Parathyroid adenoma (tissue), 2 donors: Measurements from ENCODE around the gene ACLY.
"Not testable (repeated sequence)": the region's sequence is repeated elsewhere in the genome, so short reads cannot be mapped to it uniquely, and the experiment has no call there.

Experiments used
- H2AFZ ChIP-seq: fragments of 300-600 bp; sonication (generic); one replicate; pipeline ENCODE4 v1.7.0; 2017; ENCODE audit warnings: antibody characterized with exemption, mild to moderate bottlenecking
- H3K27ac ChIP-seq: fragments of 300-600 bp; sonication (generic); one replicate; pipeline ENCODE4 v1.7.0; 2017
- H3K27me3 ChIP-seq: fragments of 300-600 bp; sonication (generic); one replicate; pipeline ENCODE4 v1.7.0; 2017; ENCODE audit warnings: low read length; ENCODE audit not compliant: control insufficient read depth, insufficient read depth
- H3K36me3 ChIP-seq: fragments of 300-600 bp; sonication (generic); one replicate; pipeline ENCODE4 v1.7.0; 2017; ENCODE audit warnings: low read length; ENCODE audit not compliant: control insufficient read depth, insufficient read depth
- H3K4me1 ChIP-seq: fragments of 300-600 bp; sonication (generic); one replicate; pipeline ENCODE4 v1.7.0; 2017; ENCODE audit warnings: control low read depth
- H3K4me2 ChIP-seq: fragments of 300-600 bp; sonication (generic); one replicate; pipeline ENCODE4 v1.7.0; 2017; ENCODE audit warnings: low read length
- H3K4me3 ChIP-seq: fragments of 300-600 bp; sonication (generic); one replicate; pipeline ENCODE4 v1.7.0; 2017; ENCODE audit warnings: low read depth, low read length
- H3K79me2 ChIP-seq: fragments of 300-600 bp; sonication (generic); one replicate; pipeline ENCODE4 v1.7.0; 2017; ENCODE audit warnings: control low read depth
- H3K9ac ChIP-seq: fragments of 300-600 bp; sonication (generic); one replicate; pipeline ENCODE4 v1.7.0; 2017; ENCODE audit warnings: mild to moderate bottlenecking
- H3K9me3 ChIP-seq: fragments of 300-600 bp; sonication (generic); one replicate; pipeline ENCODE4 v1.7.0; 2017; ENCODE audit warnings: low read length; ENCODE audit not compliant: control insufficient read depth
- TF ChIP-seq, protein P1 (sequence below): fragments of 300-600 bp; sonication (generic); IDR thresholded peaks from one replicate; pipeline ENCODE4 v1.7.0; 2017; ENCODE audit warnings: antibody characterized with exemption, mild to moderate bottlenecking
- donor health status: primary hyperparathyroidism.

Gene ACLY

DNA sequence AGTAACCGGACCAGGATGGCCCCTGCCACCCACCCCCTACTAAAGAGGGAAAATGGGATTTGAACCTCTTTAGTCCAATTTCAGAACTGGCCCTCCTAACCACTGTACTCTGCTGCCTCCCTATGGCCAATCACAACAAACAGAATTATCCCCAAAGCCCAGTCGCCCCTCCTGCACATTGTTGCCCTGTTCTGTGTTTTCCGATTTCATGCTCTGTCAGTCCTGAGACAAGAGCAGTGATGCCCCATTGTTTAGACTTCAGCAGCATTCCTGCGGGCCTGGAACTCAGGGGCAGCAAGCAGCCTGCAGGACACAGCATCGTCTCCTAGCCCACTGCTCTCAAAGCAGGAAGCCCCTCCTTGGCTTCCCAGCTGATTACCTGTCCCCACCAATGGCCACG is 33.0 kb downstream of the ACLY start:
- no peaks in the 10 kb centered on the region for H3K79me2 ChIP-seq
- no peak overlapping the region for H3K27ac ChIP-seq
- no peak overlapping the region for H3K9ac ChIP-seq
- H3K4me3 ChIP-seq, result no peak overlapping the region
- TF ChIP-seq, protein P1, sequence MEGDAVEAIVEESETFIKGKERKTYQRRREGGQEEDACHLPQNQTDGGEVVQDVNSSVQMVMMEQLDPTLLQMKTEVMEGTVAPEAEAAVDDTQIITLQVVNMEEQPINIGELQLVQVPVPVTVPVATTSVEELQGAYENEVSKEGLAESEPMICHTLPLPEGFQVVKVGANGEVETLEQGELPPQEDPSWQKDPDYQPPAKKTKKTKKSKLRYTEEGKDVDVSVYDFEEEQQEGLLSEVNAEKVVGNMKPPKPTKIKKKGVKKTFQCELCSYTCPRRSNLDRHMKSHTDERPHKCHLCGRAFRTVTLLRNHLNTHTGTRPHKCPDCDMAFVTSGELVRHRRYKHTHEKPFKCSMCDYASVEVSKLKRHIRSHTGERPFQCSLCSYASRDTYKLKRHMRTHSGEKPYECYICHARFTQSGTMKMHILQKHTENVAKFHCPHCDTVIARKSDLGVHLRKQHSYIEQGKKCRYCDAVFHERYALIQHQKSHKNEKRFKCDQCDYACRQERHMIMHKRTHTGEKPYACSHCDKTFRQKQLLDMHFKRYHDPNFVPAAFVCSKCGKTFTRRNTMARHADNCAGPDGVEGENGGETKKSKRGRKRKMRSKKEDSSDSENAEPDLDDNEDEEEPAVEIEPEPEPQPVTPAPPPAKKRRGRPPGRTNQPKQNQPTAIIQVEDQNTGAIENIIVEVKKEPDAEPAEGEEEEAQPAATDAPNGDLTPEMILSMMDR, result peak; percentile 34
- no peak overlapping the region for H2AFZ ChIP-seq
- no peaks in the 10 kb centered on the region for H3K4me1 ChIP-seq
- no peaks in the 10 kb centered on the region for H3K27me3 ChIP-seq
- no peak overlapping the region for H3K4me2 ChIP-seq
- H3K9me3 ChIP-seq, result no peaks in the 10 kb centered on the region
- no peaks in the 10 kb centered on the region for H3K36me3 ChIP-seq

- no peaks in the 10 kb centered on the region for H3K36me3 ChIP-seq
- no peak overlapping the region for H3K4me3 ChIP-seq
- no peak overlapping the region for H2AFZ ChIP-seq
- TF ChIP-seq, protein P1, result no peak
- no peaks in the 10 kb centered on the region for H3K79me2 ChIP-seq
- no peak overlapping the region for H3K9ac ChIP-seq
- no peak overlapping the region for H3K4me2 ChIP-seq
- H3K4me1 ChIP-seq, result no peaks in the 10 kb centered on the region
- H3K9me3 ChIP-seq, result no peaks in the 10 kb centered on the region
- H3K27me3 ChIP-seq, result no peaks in the 10 kb centered on the region
- H3K27ac ChIP-seq, result no peak overlapping the region
These were observed 36.0 kb downstream of the ACLY start for GRCh38 chr17:41882756-41883155.

DNA sequence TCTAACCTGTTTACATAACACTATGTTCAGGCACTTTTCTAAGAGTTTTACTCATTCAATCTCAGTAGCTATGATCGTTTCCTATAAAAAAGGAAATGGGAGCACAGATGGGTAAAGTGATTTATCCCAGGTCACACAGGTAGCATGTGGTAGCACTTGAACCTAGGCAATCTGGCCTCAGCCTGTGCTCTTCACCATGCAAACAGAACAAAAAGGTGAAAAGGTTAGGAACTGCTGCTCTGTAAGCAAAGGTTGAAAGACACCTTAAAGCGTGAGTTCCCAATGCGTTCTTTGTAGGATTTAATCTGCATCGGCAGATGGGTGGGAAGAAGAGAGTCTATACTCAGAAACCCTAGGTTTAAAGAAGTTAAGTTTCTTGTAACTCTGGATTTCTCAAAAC is 38.6 kb downstream of the ACLY start:
- H3K4me3 ChIP-seq, result no peak overlapping the region
- no peak overlapping the region for H2AFZ ChIP-seq
- TF ChIP-seq, protein P1, result no peak
- no peaks in the 10 kb centered on the region for H3K36me3 ChIP-seq
- no peaks in the 10 kb centered on the region for H3K4me1 ChIP-seq
- H3K27me3 ChIP-seq, result no peaks in the 10 kb centered on the region
- no peaks in the 10 kb centered on the region for H3K9me3 ChIP-seq
- H3K9ac ChIP-seq, result no peak overlapping the region
- H3K27ac ChIP-seq, result no peak overlapping the region
- H3K4me2 ChIP-seq, result no peak overlapping the region
- H3K79me2 ChIP-seq, result no peaks in the 10 kb centered on the region

DNA sequence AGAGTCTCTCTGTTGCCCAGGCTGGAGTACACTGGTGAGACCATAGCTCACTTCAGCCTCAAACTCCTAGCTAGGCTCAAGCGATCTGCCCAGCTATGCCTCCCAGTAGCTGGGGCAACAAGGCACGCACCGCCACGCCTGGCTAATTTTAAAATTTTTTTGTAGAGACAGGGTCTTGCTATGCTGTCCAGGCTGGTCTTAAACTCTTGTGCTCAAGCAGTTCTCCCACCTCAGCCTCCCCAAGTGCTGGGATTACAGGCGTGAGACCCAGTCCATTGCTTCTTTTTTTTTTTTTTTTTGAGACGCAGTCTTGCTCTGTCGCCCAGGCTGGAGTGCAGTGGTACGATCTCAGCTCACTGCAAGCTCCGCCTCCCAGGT is 44.5 kb downstream of the ACLY start:
- H2AFZ ChIP-seq, H3K36me3 ChIP-seq, H3K27me3 ChIP-seq, H3K9me3 ChIP-seq, H3K9ac ChIP-seq, H3K4me3 ChIP-seq, H3K4me2 ChIP-seq, H3K27ac ChIP-seq, H3K4me1 ChIP-seq, H3K79me2 ChIP-seq: not testable (repeated sequence)

DNA sequence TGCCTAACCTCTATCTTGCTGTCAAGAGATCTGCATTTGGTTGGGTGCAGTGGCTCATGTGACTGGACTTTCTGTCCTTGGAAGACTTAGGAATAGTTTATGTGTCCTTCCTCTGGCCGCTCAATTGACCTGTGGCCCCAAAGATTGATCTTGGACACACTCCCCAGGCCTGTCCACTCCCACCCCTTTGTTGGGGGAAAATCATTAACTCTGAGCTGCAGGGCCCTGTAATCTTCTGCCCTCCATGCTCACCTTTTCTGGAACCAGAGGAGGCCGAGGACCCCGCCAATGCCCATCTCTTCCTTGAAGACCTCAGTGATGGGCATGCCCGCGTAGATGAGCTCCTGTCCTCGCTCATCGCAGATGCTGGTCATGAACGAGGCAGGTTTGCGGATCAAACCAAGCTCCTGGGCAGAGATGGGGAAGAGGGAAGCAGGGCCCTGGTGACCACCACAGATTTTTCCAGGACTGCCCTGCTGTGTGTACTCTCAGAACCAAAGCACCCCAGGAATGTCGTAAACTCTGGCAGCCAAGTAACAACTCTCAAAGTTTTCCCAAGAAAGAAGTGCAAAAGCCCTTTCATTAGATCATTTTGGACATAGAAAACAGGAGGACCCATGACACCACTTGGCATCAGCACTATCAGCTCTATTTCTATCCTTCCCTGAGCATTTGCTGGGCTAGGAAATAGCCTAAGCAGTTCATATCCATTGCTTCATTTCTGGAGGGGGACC is 45.0 kb downstream of the ACLY start:
- Histone ChIP-seq H2AFZ (no peak overlapping the region), H3K4me1 (no peaks in the 10 kb centered on the region), H3K9ac (no peak overlapping the region), H3K36me3 (no peaks in the 10 kb centered on the region), H3K9me3 (no peaks in the 10 kb centered on the region), H3K27ac (no peak overlapping the region), H3K79me2 (no peaks in the 10 kb centered on the region), H3K27me3 (no peaks in the 10 kb centered on the region), H3K4me3 (no peak overlapping the region), H3K4me2 (no peak overlapping the region)
- TF ChIP-seq, protein P1, result no peak
